ENCODE data around the gene SELENOS. TPM values are rescaled to one million over a fixed set of nuclear protein-coding genes. Genes with fewer than 3 reads are reported as not detected.

Gene SELENOS
- total and polyA plus RNA-seq, 9 of the 15 experiments (the other 6 are each of a cell fraction or from before 2014, with no cell fraction given) = 24.9 to 57.4 (median 47.9) TPM

- intact Hi-C loops (cut with micrococcal nuclease) = no loop called here
- H4K20me1 ChIP-seq (replicated peaks; ENCODE audit: control insufficient read depth, insufficient read depth, low read length) = peaks cover 27% of the 10 kb centered on the region
- no peaks in the 10 kb centered on the region for H3K9me3 ChIP-seq (replicated peaks; ENCODE audit: control insufficient read depth, insufficient read depth, low read depth, low read length)
- H2AFZ ChIP-seq (ENCODE audit: low read depth, low read length) = no peak overlapping the region
- in situ Hi-C loops (cut with MboI) = no loop called here
- FAIRE-seq (peak; percentile 54), DNase-seq (ENCODE audit: extremely low read depth in 1 of 4, low spot score in 3 of 4) (no peak), ATAC-seq (no peak)
- no TSS peak for BruUV-seq (replicated peaks)
- no peak overlapping the region for H3K27ac ChIP-seq (ENCODE audit: extremely low read depth, low read depth, low read length)
- peaks cover 76% of the 10 kb centered on the region for H3K79me2 ChIP-seq (ENCODE audit: control insufficient read depth, insufficient read depth, low read length)
- H3K36me3 ChIP-seq (ENCODE audit: control insufficient read depth, insufficient read depth, low read length) = peaks cover 13% of the 10 kb centered on the region; the same call in 2 of the 3 replicates
- H3K9me1 ChIP-seq (ENCODE audit: control insufficient read depth, insufficient read depth, low read length) = no peaks in the 10 kb centered on the region
- H3K27me3 ChIP-seq (ENCODE audit: control insufficient read depth in 2 of 2, insufficient read depth in 2 of 2, low read length in 2 of 2) = no peaks in the 10 kb centered on the region
- H3K4me1 ChIP-seq (replicated peaks in 1 of 2; ENCODE audit: control insufficient read depth in 2 of 2, insufficient read depth in 2 of 2, low read length in 2 of 2) = peaks cover 12 to 22% of the 10 kb centered on the region in 2 experiments; a peak in 4 of 5 replicates
- no peak overlapping the region for H3K4me2 ChIP-seq (ENCODE audit: insufficient read depth, low read length)
- 70% methylated on average over 10 of the region's 10 CpGs for WGBS (ENCODE audit: insufficient coverage, low coverage, missing lambda C conversion rate)
- ChIA-PET POLR2A (interaction anchor here (0.8 to 1.6 kb wide), 2 partner anchors 7 to 16 kb away, joined by 3 to 9 read pairs; no protein-coding TSS in a partner anchor), CTCF (ENCODE audit: low intra/inter-chr PET ratio) (interaction anchor here (0.6 kb wide), 1 partner anchor 14 kb away, joined by 3 read pairs; no protein-coding TSS in a partner anchor)
- H3K9ac ChIP-seq (ENCODE audit: insufficient read depth in 1 of 2, low read depth in 2 of 2, low read length in 2 of 2) = no peak overlapping the region; a peak in 1 of 4 replicates
- H3K4me3 ChIP-seq = no peak overlapping the region
- TF ChIP-seq ZEB2 (IDR thresholded peaks at IDR 0.05) (no peak), ZZZ3 (IDR thresholded peaks at IDR 0.05) (no peak), L3MBTL2 (IDR thresholded peaks at IDR 0.05) (no peak), IRF9 (tag; IDR thresholded peaks at IDR 0.05) (no peak), CBFA2T3 (IDR thresholded peaks at IDR 0.05) (no peak), ZNF280B (CRISPR knock-in tag; IDR thresholded peaks at IDR 0.05) (no peak), E2F6 (IDR thresholded peaks at IDR 0.05; ENCODE audit: borderline replicate concordance in 1 of 2, extremely low read depth in 1 of 2, insufficient read depth in 1 of 2, insufficient read length in 1 of 2, low read depth in 1 of 2, low read length in 1 of 2, poor library complexity in 1 of 2, severe bottlenecking in 1 of 2) (no peak), BCL6 (CRISPR knock-in tag; IDR thresholded peaks at IDR 0.05) (no peak), USF2 (CRISPR knock-in tag; IDR thresholded peaks at IDR 0.05) (no peak)
These were observed 30.2 kb downstream of the SELENOS start for GRCh38 chr15:101246824-101247745.

All from K562 (cell line).